ENCODE results near the gene UBE2O.

GRCh38 chr17:76452660-76453430 lies at the start of gene UBE2O:
- TF ChIP-seq ZNF416 (CRISPR knock-in tag; IDR thresholded peaks at IDR 0.05) (no peak), RORB (CRISPR knock-in tag; IDR thresholded peaks at IDR 0.05) (no peak), STAT6 (CRISPR knock-in tag; conservative IDR thresholded peaks at IDR 0.05; ENCODE audit: low read depth) (no peak), ZNF396 (CRISPR knock-in tag; IDR thresholded peaks at IDR 0.05; ENCODE audit: borderline replicate concordance) (no peak), SP1 (CRISPR knock-in tag; conservative IDR thresholded peaks at IDR 0.05) (peak; percentile 94)
